Suprapubic skin (tissue), 3 donors: ENCODE data around the gene PLEKHD1.

ENCODE experiments used
- CTCF ChIP-seq, 2 donors: fragments of 200-600 bp in 1 of 2; fragments of 450-650 bp in 1 of 2; sonication (generic) in 1 of 2; IDR thresholded peaks; one replicate each; pipeline ENCODE4 v1.5.1; 2016 to 2019; ENCODE audit warnings: antibody characterized with exemption in 2 of 2, mild to moderate bottlenecking in 1 of 2, moderate library complexity in 1 of 2
- POLR2A ChIP-seq, 2 donors: fragments of 450-650 bp; IDR thresholded peaks; one replicate each; pipeline ENCODE4 v1.6.1; 2017; ENCODE audit warnings: antibody characterized with exemption in 2 of 2, mild to moderate bottlenecking in 2 of 2, moderate library complexity in 2 of 2

GRCh38 chr14:69485701-69486100 is 1.2 kb downstream of the PLEKHD1 start:
- TF ChIP-seq CTCF (IDR thresholded peaks at IDR 0.05) (no peak), POLR2A (IDR thresholded peaks at IDR 0.05) (no peak)
